Ishikawa (cell line): ENCODE measurements around the gene SLC6A19.
A peak's percentile ranks its signal among the peaks of the same experiment; 100 is the strongest.

ENCODE experiments used
- CEBPB ChIP-seq: IDR thresholded peaks from 2 replicates; pipeline ENCODE4 v1.6.1; 2012
- CREB1 ChIP-seq: IDR thresholded peaks from 2 replicates; pipeline ENCODE4 v1.6.1; 2012; ENCODE audit warnings: low read depth
- EGR1 ChIP-seq: IDR thresholded peaks from 2 replicates; pipeline ENCODE4 v1.6.1; 2012
- EP300 ChIP-seq: IDR thresholded peaks from 2 replicates; pipeline ENCODE4 v1.6.1; 2012; ENCODE audit warnings: borderline replicate concordance
- FOXM1 ChIP-seq: IDR thresholded peaks from 2 replicates; pipeline ENCODE4 v1.6.1; 2012; ENCODE audit warnings: low read depth, borderline replicate concordance
- NFIC ChIP-seq: IDR thresholded peaks from 2 replicates; pipeline ENCODE4 v1.6.1; 2012
- RAD21 ChIP-seq: IDR thresholded peaks from 2 replicates; pipeline ENCODE4 v1.6.1; 2012; ENCODE audit warnings: low read depth
- REST ChIP-seq: IDR thresholded peaks from 2 replicates; pipeline ENCODE4 v1.6.1; 2012; ENCODE audit warnings: low read depth, mild to moderate bottlenecking
- TAF1 ChIP-seq: IDR thresholded peaks from 2 replicates; pipeline ENCODE4 v1.6.1; 2012; ENCODE audit warnings: low read depth, mild to moderate bottlenecking
- TCF12 ChIP-seq: IDR thresholded peaks from 2 replicates; pipeline ENCODE4 v1.6.1; 2012; ENCODE audit warnings: low read depth
- TEAD4 ChIP-seq: IDR thresholded peaks from 2 replicates; pipeline ENCODE4 v1.6.1; 2012
- YY1 ChIP-seq: IDR thresholded peaks from 2 replicates; pipeline ENCODE4 v1.6.1; 2012; ENCODE audit warnings: low read depth
- ZBTB7A ChIP-seq: IDR thresholded peaks from 2 replicates; pipeline ENCODE4 v1.6.1; 2012; ENCODE audit warnings: low read depth
- TF ChIP-seq, protein P1 (sequence below): IDR thresholded peaks from 2 replicates; pipeline ENCODE4 v1.6.1; 2012
- TF ChIP-seq, protein P2 (sequence below): IDR thresholded peaks from 2 replicates; pipeline ENCODE4 v1.6.1; 2012

The SLC6A19 gene

DNA sequence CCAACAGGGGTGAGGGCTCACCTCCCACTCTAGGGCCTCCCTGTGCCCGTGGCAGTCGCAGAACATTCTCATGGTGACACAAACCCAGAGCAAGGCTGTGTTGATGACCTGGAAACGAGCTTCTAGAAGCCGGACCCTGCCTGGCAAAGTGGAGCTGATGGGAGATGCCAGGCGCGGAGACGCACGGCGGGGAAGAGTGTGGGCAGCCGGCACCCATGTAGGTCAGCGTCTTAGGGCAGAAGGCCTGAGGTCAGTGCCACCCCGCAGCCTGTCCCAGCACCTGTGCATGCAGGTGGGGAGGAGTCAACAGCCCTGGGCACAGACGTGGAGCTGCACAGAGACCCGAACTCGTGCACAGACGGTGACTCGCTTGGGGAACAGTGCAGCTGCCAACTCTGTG lies 29.2 kb downstream of the SLC6A19 start:
- TF ChIP-seq TEAD4 = no peak
- TF ChIP-seq CREB1 = no peak
- no peak for TF ChIP-seq TAF1
- TF ChIP-seq YY1 = no peak
- no peak for TF ChIP-seq RAD21
- TF ChIP-seq, protein P1, sequence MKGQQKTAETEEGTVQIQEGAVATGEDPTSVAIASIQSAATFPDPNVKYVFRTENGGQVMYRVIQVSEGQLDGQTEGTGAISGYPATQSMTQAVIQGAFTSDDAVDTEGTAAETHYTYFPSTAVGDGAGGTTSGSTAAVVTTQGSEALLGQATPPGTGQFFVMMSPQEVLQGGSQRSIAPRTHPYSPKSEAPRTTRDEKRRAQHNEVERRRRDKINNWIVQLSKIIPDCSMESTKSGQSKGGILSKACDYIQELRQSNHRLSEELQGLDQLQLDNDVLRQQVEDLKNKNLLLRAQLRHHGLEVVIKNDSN = no peak
- TF ChIP-seq TCF12 = no peak

DNA sequence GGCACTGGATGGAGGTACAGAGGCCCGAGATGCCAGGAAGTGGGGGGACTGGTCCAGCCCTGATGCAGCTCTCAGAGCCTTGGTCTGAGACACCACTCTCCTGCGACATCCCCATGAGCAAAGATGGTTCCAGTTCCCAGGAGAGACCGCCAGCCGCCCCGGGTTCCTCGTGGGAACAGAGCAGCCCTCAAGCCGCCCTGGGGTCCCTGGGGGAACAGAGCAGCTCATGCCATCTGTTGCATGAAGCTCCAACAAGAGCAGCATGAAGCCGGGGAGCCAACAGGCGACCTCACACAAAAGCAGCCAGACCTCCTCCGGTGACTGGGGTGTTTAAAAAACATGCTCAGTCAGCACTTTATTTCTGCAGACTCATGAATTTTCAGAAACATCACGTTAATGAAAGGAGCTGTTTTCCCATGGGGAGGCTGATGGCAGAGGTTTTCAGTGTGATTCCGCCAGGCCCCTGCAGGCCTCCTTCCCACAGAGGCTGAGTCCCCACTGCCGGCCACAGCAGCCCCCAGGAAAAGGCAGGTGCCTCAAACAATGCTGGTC lies 30.0 kb downstream of the SLC6A19 start:
- no peak for TF ChIP-seq TCF12
- TF ChIP-seq, protein P1 = no peak
- no peak for TF ChIP-seq YY1
- TF ChIP-seq TEAD4 = no peak

- TF ChIP-seq REST = no peak
- TF ChIP-seq CREB1 = no peak
- no peak for TF ChIP-seq RAD21
- no peak for TF ChIP-seq TAF1
- TF ChIP-seq, protein P2, sequence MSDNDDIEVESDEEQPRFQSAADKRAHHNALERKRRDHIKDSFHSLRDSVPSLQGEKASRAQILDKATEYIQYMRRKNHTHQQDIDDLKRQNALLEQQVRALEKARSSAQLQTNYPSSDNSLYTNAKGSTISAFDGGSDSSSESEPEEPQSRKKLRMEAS = no peak
Observed at GRCh38 chr5:1232780-1233179, 31.4 kb downstream of the SLC6A19 start.

GRCh38 chr5:1235379-1235778 lies 34.0 kb downstream of the SLC6A19 start:
- peak; percentile 19; the same call in 1 of the 2 replicates for TF ChIP-seq RAD21
- no peak for TF ChIP-seq EP300

DNA sequence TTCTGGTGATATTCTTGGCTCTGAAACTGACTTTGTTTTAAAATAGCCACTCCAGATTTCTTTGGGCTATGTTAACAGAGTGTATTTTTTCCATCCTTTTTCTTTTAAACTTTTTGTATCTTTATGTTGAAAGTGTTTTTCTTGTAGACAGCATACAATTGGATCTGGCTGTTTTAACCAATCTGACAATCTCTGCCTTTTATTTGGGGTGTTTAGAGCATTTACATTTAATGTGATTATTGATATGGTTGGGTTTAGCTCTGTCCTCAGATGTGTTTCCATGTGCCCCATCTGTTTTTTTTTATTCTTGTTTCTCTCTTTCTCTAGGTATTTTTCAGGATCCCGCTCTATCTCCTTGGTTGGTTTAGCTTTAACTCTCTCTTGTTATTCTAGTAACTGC lies 34.4 kb downstream of the SLC6A19 start:
- TF ChIP-seq TCF12 (no peak), EGR1 (no peak), EP300 (no peak), RAD21 (no peak), CEBPB (no peak), CREB1 (no peak), YY1 (no peak), TEAD4 (no peak), REST (no peak), TAF1 (no peak), FOXM1 (no peak), NFIC (no peak), ZBTB7A (no peak)
- TF ChIP-seq, protein P2 = no peak
- TF ChIP-seq, protein P1 = no peak

DNA sequence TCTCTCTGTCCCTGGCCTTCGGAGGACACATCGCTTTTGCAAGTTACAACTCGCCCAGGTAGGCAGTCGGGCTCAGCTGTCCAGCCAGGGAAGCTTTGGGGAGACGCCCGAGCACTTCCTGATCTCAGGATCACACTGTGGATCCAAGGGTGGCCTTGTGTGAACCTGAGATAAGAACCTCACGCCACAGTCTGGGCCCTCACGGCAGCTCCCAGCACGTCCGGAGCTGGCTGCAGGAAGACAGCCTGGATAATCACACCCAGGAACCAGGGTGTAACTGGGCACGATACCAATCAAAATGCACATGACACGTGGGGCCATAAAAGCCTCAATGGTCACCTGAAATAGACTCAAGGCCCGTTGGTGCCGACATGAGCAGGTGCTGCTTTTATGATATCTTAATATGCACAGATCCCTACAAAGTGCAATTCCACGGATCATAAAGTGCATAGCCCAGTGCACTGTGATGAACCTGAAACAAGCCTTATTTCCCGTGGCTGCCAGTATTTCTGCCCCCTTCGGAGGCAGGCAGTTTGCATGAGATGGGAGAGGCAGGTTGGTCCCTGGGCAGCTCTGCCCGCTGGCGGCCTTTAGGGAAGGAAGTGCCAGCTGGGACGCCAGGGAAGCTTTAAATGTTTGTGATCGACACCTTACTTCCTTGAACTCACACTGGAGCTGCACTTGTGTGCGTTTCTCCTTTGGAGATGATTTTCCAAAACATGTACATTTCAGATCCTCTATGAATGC lies 38.3 kb downstream of the SLC6A19 start:
- TF ChIP-seq TAF1 (no peak), EP300 (no peak), RAD21 (no peak), EGR1 (no peak)
- TF ChIP-seq, protein P2 = no peak
